ENCODE results near the gene TESMIN. TPM values are rescaled to one million over a fixed set of nuclear protein-coding genes. Genes with fewer than 3 reads are reported as not detected.

TESMIN gene
- polyA plus RNA-seq, 1 experiment, result 0.79 TPM

DNA sequence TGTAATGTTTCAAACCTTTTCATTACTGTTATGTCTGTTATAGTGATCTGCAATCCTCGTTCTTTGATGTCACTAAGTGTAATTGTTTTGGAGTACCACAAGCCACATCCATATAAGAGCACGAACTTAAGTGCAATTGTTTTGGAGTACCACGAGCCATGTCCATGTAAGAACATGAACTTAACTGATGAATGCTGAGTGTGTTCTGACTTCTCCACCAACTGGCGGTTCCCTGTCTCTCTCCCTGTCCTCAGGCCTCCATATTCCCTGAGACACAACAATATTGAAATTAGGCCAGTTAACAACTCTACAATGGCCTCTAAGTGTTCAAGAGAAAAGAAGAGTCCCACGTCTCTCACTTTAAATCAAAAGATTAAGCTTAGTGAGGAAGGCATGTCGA is 23.5 kb downstream of the TESMIN start:
- H3K27ac ChIP-seq (ENCODE audit: low read depth, low read length), result no peak overlapping the region
- no peaks in the 10 kb centered on the region for H3K9me3 ChIP-seq (ENCODE audit: control insufficient read depth, insufficient read depth, low read length)
- H3K4me3 ChIP-seq (ENCODE audit: low read depth, low read length), result no peak overlapping the region
- TF ChIP-seq CTCF (IDR thresholded peaks at IDR 0.05; ENCODE audit: low read depth, low read length), result peak; percentile 35
- CTCF ChIA-PET, result no interaction called here
- POLR2A ChIA-PET, result no interaction called here
- DNase-seq (ENCODE audit: low read depth, low spot score), result no peak
- H3K27me3 ChIP-seq (ENCODE audit: control insufficient read depth, insufficient read depth, low read length), result peaks cover 43% of the 10 kb centered on the region

DNA sequence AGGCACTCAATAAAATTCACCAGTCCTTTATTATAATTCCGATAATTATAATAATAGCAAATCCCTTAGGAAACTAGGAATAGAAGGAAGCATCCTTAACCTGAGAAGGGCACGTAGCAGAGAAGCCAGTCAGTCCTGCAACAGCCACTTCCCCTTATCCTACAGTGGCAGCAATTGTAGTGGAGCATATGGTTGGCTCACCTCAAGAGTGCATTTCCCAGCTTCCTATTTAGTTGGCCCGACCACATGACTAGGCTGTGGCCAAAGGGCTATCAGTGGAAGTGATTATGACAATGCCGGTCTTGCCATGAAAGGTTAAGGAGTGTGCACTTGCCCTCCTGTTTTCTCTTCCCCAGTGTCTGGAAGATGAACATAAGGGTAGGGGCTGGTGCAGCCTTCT is 27.0 kb downstream of the TESMIN start:
- no peak for DNase-seq (ENCODE audit: low read depth, low spot score)
- H3K27ac ChIP-seq (ENCODE audit: low read depth, low read length), result no peak overlapping the region
- no peak overlapping the region for H3K4me3 ChIP-seq (ENCODE audit: low read depth, low read length)
- peaks cover 29% of the 10 kb centered on the region for H3K27me3 ChIP-seq (ENCODE audit: control insufficient read depth, insufficient read depth, low read length)
- POLR2A ChIA-PET, result no interaction called here
- CTCF ChIA-PET, result no interaction called here
- TF ChIP-seq CTCF (IDR thresholded peaks at IDR 0.05; ENCODE audit: low read depth, low read length), result no peak
- H3K9me3 ChIP-seq (ENCODE audit: control insufficient read depth, insufficient read depth, low read length), result peaks cover 4% of the 10 kb centered on the region; the same call in 1 of the 2 replicates

- POLR2A ChIA-PET, result no interaction called here
- no peak for DNase-seq (ENCODE audit: low read depth, low spot score)
- H3K27me3 ChIP-seq (ENCODE audit: control insufficient read depth, insufficient read depth, low read length), result peaks cover 44% of the 10 kb centered on the region
- CTCF ChIA-PET, result no interaction called here
- no peak for TF ChIP-seq CTCF (IDR thresholded peaks at IDR 0.05; ENCODE audit: low read depth, low read length)
- H3K4me3 ChIP-seq (ENCODE audit: low read depth, low read length), result no peak overlapping the region
- H3K27ac ChIP-seq (ENCODE audit: low read depth, low read length), result no peak overlapping the region
- peaks cover 7% of the 10 kb centered on the region; the same call in 1 of the 2 replicates for H3K9me3 ChIP-seq (ENCODE audit: control insufficient read depth, insufficient read depth, low read length)
Observed at GRCh38 chr11:68722143-68722542, 29.2 kb downstream of the TESMIN start.

GRCh38 chr11:68721075-68721474 is 30.2 kb downstream of the TESMIN start:
- no peak for DNase-seq (ENCODE audit: low read depth, low spot score)
- POLR2A ChIA-PET, result no interaction called here
- CTCF ChIA-PET, result no interaction called here
- no peak for TF ChIP-seq CTCF (IDR thresholded peaks at IDR 0.05; ENCODE audit: low read depth, low read length)
- peaks cover 46% of the 10 kb centered on the region for H3K27me3 ChIP-seq (ENCODE audit: control insufficient read depth, insufficient read depth, low read length)
- H3K27ac ChIP-seq (ENCODE audit: low read depth, low read length), result no peak overlapping the region
- H3K4me3 ChIP-seq (ENCODE audit: low read depth, low read length), result no peak overlapping the region
- H3K9me3 ChIP-seq (ENCODE audit: control insufficient read depth, insufficient read depth, low read length), result peaks cover 11% of the 10 kb centered on the region

- peaks cover 11% of the 10 kb centered on the region for H3K9me3 ChIP-seq (ENCODE audit: control insufficient read depth, insufficient read depth, low read length)
- POLR2A ChIA-PET, result no interaction called here
- no peak for DNase-seq (ENCODE audit: low read depth, low spot score)
- peaks cover 61% of the 10 kb centered on the region for H3K27me3 ChIP-seq (ENCODE audit: control insufficient read depth, insufficient read depth, low read length)
- TF ChIP-seq CTCF (IDR thresholded peaks at IDR 0.05; ENCODE audit: low read depth, low read length), result no peak
- no peak overlapping the region for H3K4me3 ChIP-seq (ENCODE audit: low read depth, low read length)
- no peak overlapping the region for H3K27ac ChIP-seq (ENCODE audit: low read depth, low read length)
- CTCF ChIA-PET, result no interaction called here
Observed at GRCh38 chr11:68715456-68716122, 35.7 kb downstream of the TESMIN start.
